ENCODE data around the gene SAT2. TPM values are rescaled to one million over a fixed set of nuclear protein-coding genes. Genes with fewer than 3 reads are reported as not detected.

The SAT2 gene
- total RNA-seq, 2 donors from 2014 or later = 59.9 to 148 TPM

DNA sequence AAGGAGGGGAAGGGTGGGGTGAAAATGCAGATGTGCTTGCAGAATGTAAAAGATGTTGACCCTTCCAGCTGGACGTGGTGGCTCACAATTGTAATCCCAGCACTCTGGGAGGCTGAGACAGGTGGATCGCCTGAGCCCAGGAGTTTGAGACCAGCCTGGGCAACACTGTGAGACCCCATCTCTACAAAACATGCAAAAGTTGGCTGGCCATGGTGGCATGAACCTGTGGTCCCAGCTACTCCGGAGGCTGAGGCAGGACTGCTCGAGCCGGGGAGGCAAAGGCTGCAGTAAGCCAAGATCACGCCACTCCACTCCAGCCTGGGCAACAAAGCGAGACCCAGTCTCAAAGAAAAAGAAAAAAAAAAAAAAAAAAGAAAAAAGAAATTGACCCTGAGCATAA is 40.9 kb upstream of the SAT2 start:
- TF ChIP-seq POLR2A (IDR thresholded peaks at IDR 0.05) = no peak
- TF ChIP-seq, protein P1, sequence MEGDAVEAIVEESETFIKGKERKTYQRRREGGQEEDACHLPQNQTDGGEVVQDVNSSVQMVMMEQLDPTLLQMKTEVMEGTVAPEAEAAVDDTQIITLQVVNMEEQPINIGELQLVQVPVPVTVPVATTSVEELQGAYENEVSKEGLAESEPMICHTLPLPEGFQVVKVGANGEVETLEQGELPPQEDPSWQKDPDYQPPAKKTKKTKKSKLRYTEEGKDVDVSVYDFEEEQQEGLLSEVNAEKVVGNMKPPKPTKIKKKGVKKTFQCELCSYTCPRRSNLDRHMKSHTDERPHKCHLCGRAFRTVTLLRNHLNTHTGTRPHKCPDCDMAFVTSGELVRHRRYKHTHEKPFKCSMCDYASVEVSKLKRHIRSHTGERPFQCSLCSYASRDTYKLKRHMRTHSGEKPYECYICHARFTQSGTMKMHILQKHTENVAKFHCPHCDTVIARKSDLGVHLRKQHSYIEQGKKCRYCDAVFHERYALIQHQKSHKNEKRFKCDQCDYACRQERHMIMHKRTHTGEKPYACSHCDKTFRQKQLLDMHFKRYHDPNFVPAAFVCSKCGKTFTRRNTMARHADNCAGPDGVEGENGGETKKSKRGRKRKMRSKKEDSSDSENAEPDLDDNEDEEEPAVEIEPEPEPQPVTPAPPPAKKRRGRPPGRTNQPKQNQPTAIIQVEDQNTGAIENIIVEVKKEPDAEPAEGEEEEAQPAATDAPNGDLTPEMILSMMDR (IDR thresholded peaks at IDR 0.05) = no peak
- Histone ChIP-seq H3K27ac (no peak overlapping the region), H3K27me3 (no peaks in the 10 kb centered on the region), H3K36me3 (replicated peaks in 1 of 2; ENCODE audit: insufficient read depth in 1 of 2, low read depth in 2 of 2) (peaks cover 11 to 28% of the 10 kb centered on the region in 2 donors), H3K4me3 (no peak overlapping the region), H3K4me1 (no peaks in the 10 kb centered on the region), H3K9me3 (peaks cover 0 to 2% (median 0%) of the 10 kb centered on the region in 3 donors)
- DNase-seq (no peak), ATAC-seq (no peak)
- intact Hi-C loops (cut with DNase I) = no loop called here
- 71 to 89% methylated on average over 7 of the region's 7 CpGs for WGBS, 2 donors

DNA sequence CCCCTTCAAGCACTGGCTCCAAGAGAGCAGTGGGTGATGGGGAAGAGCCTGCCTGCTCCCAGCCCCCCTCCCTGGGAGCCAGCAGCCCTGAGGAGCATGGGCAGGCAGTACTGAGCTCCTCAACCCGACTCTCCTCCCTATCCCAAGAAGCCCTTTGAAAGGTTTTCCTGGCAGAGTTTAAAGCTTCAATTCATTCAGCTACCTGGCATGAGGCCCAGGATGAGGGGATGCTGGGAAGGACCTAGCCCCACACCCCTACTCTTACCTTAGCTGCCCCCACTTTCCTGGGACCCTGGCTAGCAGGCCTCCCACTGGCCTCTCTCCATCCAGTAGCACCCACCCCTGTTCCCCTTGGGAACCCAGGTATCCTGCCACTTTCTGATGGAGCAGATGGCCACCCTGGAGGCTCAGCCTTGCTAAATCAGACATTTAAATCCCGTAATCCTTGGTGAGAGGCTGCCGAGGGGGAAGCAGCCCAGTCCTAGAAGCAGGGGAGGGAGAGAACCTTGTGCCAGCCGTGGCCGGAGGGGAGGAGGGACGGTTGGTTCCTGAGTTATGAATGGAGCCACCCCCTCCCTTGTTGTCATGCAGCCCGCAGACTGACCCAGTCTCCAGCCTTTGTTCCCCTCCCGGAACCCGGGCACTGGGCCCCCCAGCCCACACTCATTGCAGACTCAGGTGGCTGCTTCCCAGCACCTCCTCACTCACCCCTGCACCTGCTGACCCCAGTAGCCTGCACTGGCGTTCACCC is 40.2 kb upstream of the SAT2 start:
- H3K9me3 ChIP-seq = no peaks in the 10 kb centered on the region
- no peak for TF ChIP-seq POLR2A (IDR thresholded peaks at IDR 0.05)
- TF ChIP-seq, protein P1 (IDR thresholded peaks at IDR 0.05) = no peak
- no peak for DNase-seq
- H3K27me3 ChIP-seq = no peaks in the 10 kb centered on the region
- no peak overlapping the region for H3K27ac ChIP-seq
- WGBS, 2 donors = 81 to 82% methylated on average over 5 to 8 of the region's 10 CpGs
- no peak for ATAC-seq
- intact Hi-C loops (cut with DNase I) = no loop called here
- no peaks in the 10 kb centered on the region for H3K4me1 ChIP-seq
- no peak overlapping the region for H3K4me3 ChIP-seq
- H3K36me3 ChIP-seq (replicated peaks in 1 of 2; ENCODE audit: insufficient read depth in 1 of 2, low read depth in 2 of 2) = peaks cover 5 to 25% of the 10 kb centered on the region in 2 donors

DNA sequence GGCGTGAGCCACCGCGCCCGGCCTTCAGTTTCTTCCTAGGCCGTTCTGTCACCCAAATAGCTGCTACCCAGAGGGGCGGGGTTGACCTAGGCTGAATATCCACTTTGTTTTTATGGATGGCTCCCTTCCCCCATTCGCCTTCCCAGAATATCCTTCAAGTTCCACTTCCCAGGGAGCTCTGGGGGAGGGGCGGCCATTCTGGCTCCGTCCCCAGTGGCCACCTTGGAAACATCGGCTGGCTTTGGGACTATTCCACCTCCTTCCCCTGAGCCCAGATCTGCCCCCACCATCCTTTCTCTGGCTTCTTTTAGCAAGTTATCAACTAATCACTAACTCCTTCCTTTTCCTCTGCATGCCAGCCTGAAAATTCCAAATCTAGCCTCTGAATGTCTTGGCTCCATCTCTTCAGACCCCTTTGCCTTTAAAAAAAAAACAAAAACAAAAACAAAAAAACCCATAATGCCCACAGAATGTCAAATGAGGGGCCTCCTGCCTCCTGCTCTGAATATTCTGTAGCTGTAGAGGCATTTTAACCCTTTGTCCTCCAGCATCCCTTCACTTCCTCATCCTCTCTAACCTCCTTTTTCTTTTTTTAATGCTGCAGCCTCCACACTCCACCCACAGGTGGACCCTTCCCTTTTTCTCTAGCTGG is 29.5 kb upstream of the SAT2 start:
- no peak for TF ChIP-seq POLR2A (IDR thresholded peaks at IDR 0.05)
- Histone ChIP-seq H3K27ac (no peak overlapping the region), H3K4me1 (no peaks in the 10 kb centered on the region), H3K4me3 (no peak overlapping the region), H3K9me3 (no peaks in the 10 kb centered on the region), H3K36me3 (replicated peaks in 1 of 2; ENCODE audit: insufficient read depth in 1 of 2, low read depth in 2 of 2) (no peaks in the 10 kb centered on the region), H3K27me3 (no peaks in the 10 kb centered on the region)
- intact Hi-C loops (cut with DNase I) = no loop called here
- ATAC-seq (peak; percentile 41), DNase-seq (peak; percentile 32 to 46 (median 42))
- 41 to 48% methylated on average over 10 of the region's 10 CpGs for WGBS, 2 donors

DNA sequence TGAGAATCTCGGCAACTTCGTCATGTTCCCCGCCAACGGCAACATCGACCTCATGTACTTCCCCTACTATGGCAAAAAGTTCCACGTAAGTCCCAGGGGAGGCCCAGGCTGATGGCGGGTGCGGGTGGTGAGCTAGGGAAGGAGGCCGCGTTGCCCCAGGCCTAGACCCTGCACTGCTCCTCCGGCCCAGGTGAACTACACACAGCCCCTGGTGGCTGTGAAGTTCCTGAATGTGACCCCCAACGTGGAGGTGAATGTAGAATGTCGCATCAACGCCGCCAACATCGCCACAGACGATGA is 27.9 kb upstream of the SAT2 start:
- WGBS, 2 donors = 86 to 89% methylated on average over 13 to 17 of the region's 17 CpGs
- intact Hi-C loops (cut with DNase I) = no loop called here
- no peak for DNase-seq
- no peak for ATAC-seq
- TF ChIP-seq, protein P1 (IDR thresholded peaks at IDR 0.05) = no peak
- no peak for TF ChIP-seq POLR2A (IDR thresholded peaks at IDR 0.05)
- H3K27me3 ChIP-seq = peaks cover 0 to 12% of the 10 kb centered on the region in 2 donors
- no peak overlapping the region for H3K4me3 ChIP-seq
- no peak overlapping the region for H3K27ac ChIP-seq
- peaks cover 15% of the 10 kb centered on the region for H3K4me1 ChIP-seq
- H3K9me3 ChIP-seq = no peaks in the 10 kb centered on the region
- H3K36me3 ChIP-seq (replicated peaks in 1 of 2; ENCODE audit: insufficient read depth in 1 of 2, low read depth in 2 of 2) = no peaks in the 10 kb centered on the region

DNA sequence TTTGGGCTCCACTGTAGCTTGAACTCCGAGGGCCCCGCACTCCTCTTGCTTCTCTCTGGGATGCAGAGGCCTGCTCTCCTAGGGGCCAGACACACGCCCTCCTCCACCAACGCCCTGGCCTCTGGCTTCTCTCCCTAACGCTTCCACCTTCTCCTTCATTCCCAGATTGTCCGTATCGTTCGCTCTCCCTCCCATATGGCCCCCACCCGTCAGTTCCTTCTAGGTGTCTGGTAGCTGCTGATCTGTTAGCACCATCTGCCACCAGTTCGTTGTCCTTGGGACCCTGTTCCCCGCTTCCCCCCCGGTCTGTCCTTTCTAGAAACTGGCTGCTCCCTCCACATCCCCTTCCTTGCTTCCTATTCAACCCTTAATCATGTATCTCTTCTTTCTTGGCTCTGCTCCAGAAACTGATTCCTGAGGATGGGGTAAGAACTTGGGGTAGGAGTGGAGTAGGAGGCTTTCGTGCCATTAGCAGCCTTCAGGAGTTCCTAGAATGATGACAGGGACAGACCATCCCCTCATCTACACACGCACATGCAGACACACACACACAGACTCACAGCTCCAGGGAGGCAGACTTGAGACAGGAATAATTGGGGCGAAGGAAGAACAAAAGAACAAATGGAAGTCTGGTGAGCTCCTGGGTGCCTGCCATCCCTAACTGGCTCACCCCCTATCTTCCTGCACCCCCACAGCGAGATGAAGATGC is 27.4 kb upstream of the SAT2 start:
- Histone ChIP-seq H3K36me3 (replicated peaks in 1 of 2; ENCODE audit: insufficient read depth in 1 of 2, low read depth in 2 of 2) (no peaks in the 10 kb centered on the region), H3K27me3 (peaks cover 0 to 13% of the 10 kb centered on the region in 2 donors), H3K4me1 (peaks cover 20% of the 10 kb centered on the region), H3K9me3 (no peaks in the 10 kb centered on the region), H3K27ac (no peak overlapping the region), H3K4me3 (no peak overlapping the region)
- ATAC-seq (no peak), DNase-seq (no peak)
- intact Hi-C loops (cut with DNase I) = no loop called here
- 86 to 87% methylated on average over 16 of the region's 16 CpGs for WGBS, 2 donors
- TF ChIP-seq, protein P1 (IDR thresholded peaks at IDR 0.05) = no peak
- TF ChIP-seq POLR2A (IDR thresholded peaks at IDR 0.05) = no peak
